ENCODE data around the gene CGB7.
"Not testable (repeated sequence)": the region's sequence is repeated elsewhere in the genome, so short reads cannot be mapped to it uniquely, and the experiment has no call there.

DNA sequence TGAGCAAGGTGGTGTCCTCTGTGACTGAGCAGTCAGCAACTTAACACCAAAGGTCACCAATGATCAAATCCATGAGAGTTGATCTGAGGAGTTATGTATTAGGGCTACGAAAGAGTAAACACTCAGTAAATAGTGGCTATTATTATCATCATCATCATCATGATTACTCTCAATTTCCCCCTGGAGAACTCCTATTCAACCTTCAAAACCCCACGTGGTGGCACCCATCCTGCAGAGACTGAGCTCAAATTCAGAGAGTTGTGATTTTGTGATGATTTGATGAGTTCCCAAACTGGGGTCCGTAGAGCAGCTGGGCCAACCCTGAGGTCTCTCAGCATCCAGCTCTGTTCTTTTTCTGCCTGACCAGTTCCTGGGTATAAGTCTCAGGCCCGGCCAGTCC is 7.7 kb downstream of the CGB7 start:
- not testable (repeated sequence) for TF ChIP-seq EZH2phosphoT487 (IDR thresholded peaks at IDR 0.05; ENCODE audit: borderline replicate concordance, low read length)
- TF ChIP-seq, protein P1, sequence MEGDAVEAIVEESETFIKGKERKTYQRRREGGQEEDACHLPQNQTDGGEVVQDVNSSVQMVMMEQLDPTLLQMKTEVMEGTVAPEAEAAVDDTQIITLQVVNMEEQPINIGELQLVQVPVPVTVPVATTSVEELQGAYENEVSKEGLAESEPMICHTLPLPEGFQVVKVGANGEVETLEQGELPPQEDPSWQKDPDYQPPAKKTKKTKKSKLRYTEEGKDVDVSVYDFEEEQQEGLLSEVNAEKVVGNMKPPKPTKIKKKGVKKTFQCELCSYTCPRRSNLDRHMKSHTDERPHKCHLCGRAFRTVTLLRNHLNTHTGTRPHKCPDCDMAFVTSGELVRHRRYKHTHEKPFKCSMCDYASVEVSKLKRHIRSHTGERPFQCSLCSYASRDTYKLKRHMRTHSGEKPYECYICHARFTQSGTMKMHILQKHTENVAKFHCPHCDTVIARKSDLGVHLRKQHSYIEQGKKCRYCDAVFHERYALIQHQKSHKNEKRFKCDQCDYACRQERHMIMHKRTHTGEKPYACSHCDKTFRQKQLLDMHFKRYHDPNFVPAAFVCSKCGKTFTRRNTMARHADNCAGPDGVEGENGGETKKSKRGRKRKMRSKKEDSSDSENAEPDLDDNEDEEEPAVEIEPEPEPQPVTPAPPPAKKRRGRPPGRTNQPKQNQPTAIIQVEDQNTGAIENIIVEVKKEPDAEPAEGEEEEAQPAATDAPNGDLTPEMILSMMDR (IDR thresholded peaks at IDR 0.05; ENCODE audit: low read depth, low read length, poor library complexity, severe bottlenecking), result not testable (repeated sequence)

All from DOHH2 (cell line).